GM21528 (cell line): ENCODE results near the gene FAM135A.
"Not testable (repeated sequence)": the region's sequence is repeated elsewhere in the genome, so short reads cannot be mapped to it uniquely, and the experiment has no call there.

Source experiments
- ATAC-seq: cut with Tn5 transposase; IDR thresholded peaks from one replicate; pipeline ENCODE4 v1.9.1; 2021; ENCODE audit warnings: mild to moderate bottlenecking, moderate library complexity; ENCODE audit not compliant: unreplicated experiment, low FRiP score

Gene FAM135A

GRCh38 chr6:70601014-70601413 lies 187.7 kb downstream of the FAM135A start:
- no peak for ATAC-seq

- ATAC-seq = no peak
Observed at GRCh38 chr6:70604254-70604653, 190.9 kb downstream of the FAM135A start.

- not testable (repeated sequence) for ATAC-seq
Observed at GRCh38 chr6:70607371-70607770, 194.1 kb downstream of the FAM135A start.

GRCh38 chr6:70609181-70609580 lies 195.9 kb downstream of the FAM135A start:
- ATAC-seq = not testable (repeated sequence)
